H1 (cell line): Measurements from ENCODE around the gene CEBPG. TPM values are rescaled to one million over a fixed set of nuclear protein-coding genes. Genes with fewer than 3 reads are reported as not detected.

Experiments used
- CTCF ChIA-PET: fragments of 300-600 bp; sonication (Branson Sonifier 250); formaldehyde crosslinking; loops from one replicate; lab custom pipeline; 2021; ENCODE audit not compliant: partially characterized antibody; lab: Charles Lee
- POLR2A ChIA-PET: fragments of 300-600 bp; sonication (Branson Sonifier 250); formaldehyde crosslinking; loops from one replicate; lab custom pipeline; 2021; ENCODE audit warnings: inconsistent platforms; ENCODE audit not compliant: partially characterized antibody; lab: Charles Lee
- DNase-seq, 2 experiments: peaks; one replicate each; pipeline versions ENCODE4 v3.0.0 to v3.0.0-alpha.2; 2010 to 2022; ENCODE audit warnings: low spot score in 2 of 2, low read depth in 1 of 2, mixed read lengths in 1 of 2
- FAIRE-seq: peaks from 2 replicates; lab custom pipeline; 2011; peaks lifted over from hg19 to GRCh38; lab: Jason Lieb, UNC
- H2AFZ ChIP-seq: 2 replicates; pipeline ENCODE4 v1.8.1; 2012; ENCODE audit warnings: low read length, inconsistent platforms
- H2AK5ac ChIP-seq: 2 replicates; pipeline ENCODE4 v1.6.1; 2013; ENCODE audit warnings: low read depth, low read length
- H2BK120ac ChIP-seq: replicated peaks from 2 replicates; pipeline ENCODE3; 2013; ENCODE audit warnings: low read depth, low read length, inconsistent platforms
- H2BK12ac ChIP-seq: 2 replicates; pipeline ENCODE4 v1.6.1; 2013; ENCODE audit warnings: low read depth, low read length
- H2BK15ac ChIP-seq: 2 replicates; pipeline ENCODE4 v1.6.1; 2013; ENCODE audit warnings: low read length
- H2BK20ac ChIP-seq: 2 replicates; pipeline ENCODE4 v1.6.1; 2013; ENCODE audit warnings: low read length
- H2BK5ac ChIP-seq: 2 replicates; pipeline ENCODE4 v1.6.1; 2013; ENCODE audit warnings: low read depth, low read length
- H3K14ac ChIP-seq: 2 replicates; pipeline ENCODE4 v1.6.1; 2013; ENCODE audit warnings: inconsistent platforms; ENCODE audit not compliant: insufficient read length
- H3K18ac ChIP-seq: 2 replicates; pipeline ENCODE4 v1.6.1; 2013; ENCODE audit warnings: low read length; ENCODE audit errors: extremely low read depth
- H3K23ac ChIP-seq: 2 replicates; pipeline ENCODE4 v1.6.1; 2013; ENCODE audit warnings: inconsistent platforms; ENCODE audit not compliant: insufficient read length
- H3K23me2 ChIP-seq: 2 replicates; pipeline ENCODE4 v1.6.1; 2013; ENCODE audit warnings: low read depth, low read length
- H3K27ac ChIP-seq: 2 replicates; pipeline ENCODE4 v1.6.1; 2011; ENCODE audit warnings: low read depth, low read length, inconsistent platforms
- H3K27me3 ChIP-seq, 4 experiments: replicated peaks in 1 of 4; 1 replicate in 1 of 4; 2 replicates in 3 of 4; pipeline versions ENCODE4 v1.6.1 to v1.8.1; 2011 to 2013; ENCODE audit warnings: low read length in 3 of 4, mild to moderate bottlenecking in 3 of 4, inconsistent platforms in 2 of 4, mixed read lengths in 2 of 4, moderate library complexity in 1 of 4; ENCODE audit not compliant: control insufficient read depth in 3 of 4, insufficient read depth in 3 of 4; ENCODE audit errors: extremely low read depth in 1 of 4
- H3K36me3 ChIP-seq, 4 experiments: 2 replicates each; pipeline versions ENCODE4 v1.6.1 to v1.8.1; 2011 to 2013; ENCODE audit warnings: mild to moderate bottlenecking in 4 of 4, low read length in 3 of 4, moderate library complexity in 2 of 4, control low read depth in 1 of 4, inconsistent platforms in 1 of 4; ENCODE audit not compliant: insufficient read depth in 4 of 4, control insufficient read depth in 2 of 4
- H3K4ac ChIP-seq: replicated peaks from 2 replicates; pipeline ENCODE3; 2013; ENCODE audit warnings: low read length, low read depth, mixed read lengths, inconsistent platforms; ENCODE audit not compliant: insufficient read length
- H3K4me1 ChIP-seq, 4 experiments: replicated peaks in 1 of 4; 1 replicate in 1 of 4; 2 replicates in 3 of 4; pipeline versions ENCODE4 v1.6.1 to v1.8.1; 2011 to 2013; ENCODE audit warnings: low read length in 3 of 4, inconsistent platforms in 2 of 4, mixed read lengths in 1 of 4; ENCODE audit not compliant: insufficient read depth in 4 of 4, control insufficient read depth in 3 of 4
- H3K4me2 ChIP-seq, 2 experiments: 2 replicates each; pipeline versions ENCODE4 v1.6.1 to v1.8.1; 2011 to 2013; ENCODE audit warnings: low read depth in 2 of 2, low read length in 2 of 2, control low read depth in 1 of 2, inconsistent platforms in 1 of 2, mild to moderate bottlenecking in 1 of 2; ENCODE audit not compliant: insufficient read depth in 1 of 2
- H3K4me3 ChIP-seq, 4 experiments: fragments of 200-600, 300-600 bp in 1 of 4; sonication (generic), shearing (Covaris generic), sonication (Bioruptor Twin) in 1 of 4; 2 replicates each; pipeline versions ENCODE4 v1.5.1 to v1.8.1; 2011 to 2016; ENCODE audit warnings: low read length in 4 of 4, low read depth in 3 of 4, control low read depth in 2 of 4, inconsistent platforms in 2 of 4, mild to moderate bottlenecking in 2 of 4, mixed read lengths in 1 of 4, moderate library complexity in 1 of 4; ENCODE audit not compliant: insufficient read depth in 2 of 4; ENCODE audit errors: extremely low read depth in 1 of 4
- H3K56ac ChIP-seq: replicated peaks from 2 replicates; pipeline ENCODE3; 2013; ENCODE audit warnings: low read depth, mild to moderate bottlenecking, mixed read lengths, low read length, inconsistent platforms; ENCODE audit not compliant: insufficient read length
- H3K79me1 ChIP-seq: 2 replicates; pipeline ENCODE4 v1.6.1; 2013; ENCODE audit warnings: low read depth, low read length, control low read depth
- H3K79me2 ChIP-seq, 2 experiments: 2 replicates each; pipeline versions ENCODE4 v1.6.1 to v1.8.1; 2012 to 2013; ENCODE audit warnings: low read length in 2 of 2, mild to moderate bottlenecking in 2 of 2, inconsistent platforms in 1 of 2; ENCODE audit not compliant: insufficient read depth in 2 of 2, control insufficient read depth in 1 of 2
- H3K9ac ChIP-seq, 4 experiments: replicated peaks in 1 of 4; 1 replicate in 1 of 4; 2 replicates in 3 of 4; pipeline versions ENCODE4 v1.6.1 to v1.8.1; 2011 to 2013; ENCODE audit warnings: low read depth in 3 of 4, low read length in 3 of 4, control low read depth in 2 of 4, mild to moderate bottlenecking in 2 of 4, moderate library complexity in 2 of 4, inconsistent platforms in 1 of 4; ENCODE audit errors: extremely low read depth in 1 of 4
- H3K9me3 ChIP-seq, 2 experiments: 2 replicates each; pipeline versions ENCODE4 v1.6.1 to v1.8.1; 2012 to 2013; ENCODE audit warnings: mild to moderate bottlenecking in 2 of 2, moderate library complexity in 2 of 2, control low read depth in 1 of 2, inconsistent platforms in 1 of 2, low read depth in 1 of 2, low read length in 1 of 2, mixed read lengths in 1 of 2; ENCODE audit not compliant: insufficient read depth in 2 of 2
- H4K20me1 ChIP-seq, 2 experiments: replicated peaks in 1 of 2; 2 replicates each; pipeline versions ENCODE3 to v1.8.1; 2011 to 2013; ENCODE audit warnings: inconsistent platforms in 2 of 2, low read length in 2 of 2, mild to moderate bottlenecking in 1 of 2; ENCODE audit not compliant: insufficient read depth in 2 of 2, control insufficient read depth in 1 of 2
- H4K5ac ChIP-seq: 2 replicates; pipeline ENCODE4 v1.6.1; 2013; ENCODE audit warnings: low read length, low read depth, mixed read lengths, inconsistent platforms; ENCODE audit not compliant: insufficient read length
- H4K8ac ChIP-seq: 2 replicates; pipeline ENCODE4 v1.8.0; 2013; ENCODE audit warnings: mild to moderate bottlenecking, moderate library complexity, low read length, inconsistent platforms; ENCODE audit not compliant: insufficient read depth; ENCODE audit errors: extremely low read depth
- H4K91ac ChIP-seq: replicated peaks from 2 replicates; pipeline ENCODE3; 2013; ENCODE audit warnings: low read length, mixed read lengths, inconsistent platforms; ENCODE audit not compliant: insufficient read length
- EZH2 ChIP-seq: fragments of 200-600 bp; sonication (generic); IDR thresholded peaks from 2 replicates; pipeline ENCODE4 v1.7.1; 2012; ENCODE audit warnings: low read depth, mild to moderate bottlenecking, moderate library complexity, low read length, inconsistent platforms; ENCODE audit not compliant: severe bottlenecking
- RAD21 ChIP-seq, 2 experiments: IDR thresholded peaks in 1 of 2; conservative IDR thresholded peaks in 1 of 2; 2 replicates each; pipeline ENCODE4 v1.6.1; 2011; ENCODE audit warnings: low read depth in 2 of 2, low read length in 2 of 2, improper control_type of control experiment in 1 of 2, inconsistent platforms in 1 of 2, mild to moderate bottlenecking in 1 of 2, moderate library complexity in 1 of 2
- RFX5 ChIP-seq: IDR thresholded peaks from 2 replicates; pipeline ENCODE4 v1.6.1; 2011; ENCODE audit warnings: low read depth, low read length, improper control_type of control experiment, borderline replicate concordance
- TAF7 ChIP-seq: optimal IDR thresholded peaks from 2 replicates; pipeline ENCODE3; 2011; ENCODE audit warnings: low read depth, mild to moderate bottlenecking, inconsistent platforms, low read length, moderate library complexity, borderline replicate concordance
- TBP ChIP-seq: IDR thresholded peaks from 2 replicates; pipeline ENCODE4 v1.6.1; 2011; ENCODE audit warnings: low read depth, low read length, improper control_type of control experiment
- WGBS, 2 experiments: shearing (Covaris generic) in 1 of 2; methylation state at CpG; one replicate each; pipeline versions ENCODE4 v1.1.6 to v1.1.7; 2013 to 2015; ENCODE audit warnings: low lambda C conversion rate in 2 of 2, mixed read lengths in 2 of 2, inconsistent platforms in 1 of 2, low coverage in 1 of 2, missing lambda C conversion rate in 1 of 2; ENCODE audit not compliant: insufficient replicate concordance in 2 of 2, insufficient coverage in 1 of 2, insufficient read length in 1 of 2; ENCODE audit errors: extremely low coverage in 1 of 2, missing lambda C conversion rate in 1 of 2; 5-methylcytosine and 5-hydroxymethylcytosine counted together
- polyA plus RNA-seq, 7 experiments: library from polyadenylated mRNA; depleted of rRNA in 3 of 7; stranded (reverse) in 5 of 7; unstranded in 2 of 7; fragments of >200 nt in 5 of 7; fragments of 200-250 nt in 2 of 7; gene quantifications; 1 replicate in 5 of 7; 2 replicates in 1 of 7; 4 replicates in 1 of 7; pipeline versions ENCODE4 v1.2.1 to v1.2.3, GENCODE V29; 2011 to 2013; ENCODE audit warnings: missing spikeins in 2 of 7, mixed read lengths in 2 of 7
- total RNA-seq: library from RNA; stranded (reverse); fragmentation: NEBNext Ultra II Directional; extraction: Animal tissue kit (Norgen Biotek cat#: 25700); gene quantifications from 2 replicates; pipeline ENCODE4 v1.2.1, GENCODE V29; 2021

Gene CEBPG
- total and polyA plus RNA-seq, 2 of the 8 experiments (the other 6 are each of a cell fraction or from before 2014, with no cell fraction given): 12.3 to 35.4 TPM

- Histone ChIP-seq H4K8ac (no peak overlapping the region), H2AK5ac (no peak overlapping the region), H3K27ac (no peak overlapping the region), H3K79me1 (no peaks in the 10 kb centered on the region; the same call in 1 of the 2 replicates), H2BK15ac (no peak overlapping the region), H2BK12ac (no peak overlapping the region), H3K18ac (no peak overlapping the region), H4K91ac (no peak overlapping the region), H2BK120ac (no peak overlapping the region), H3K4ac (no peak overlapping the region), H3K4me2 (no peak overlapping the region), H4K5ac (no peak overlapping the region), H3K9ac (no peak overlapping the region), H3K27me3 (no peaks in the 10 kb centered on the region), H2BK5ac (no peak overlapping the region), H4K20me1 (peaks cover 5 to 15% of the 10 kb centered on the region in 2 experiments), H3K9me3 (no peaks in the 10 kb centered on the region), H2BK20ac (no peak overlapping the region), H3K4me3 (no peak overlapping the region), H3K56ac (no peak overlapping the region), H3K4me1 (peaks cover 0 to 14% (median 8%) of the 10 kb centered on the region in 4 experiments; a peak in 4 of 7 replicates), H2AFZ (no peak overlapping the region), H3K36me3 (no peaks in the 10 kb centered on the region), H3K14ac (no peak overlapping the region), H3K23me2 (no peaks in the 10 kb centered on the region), H3K23ac (no peak overlapping the region), H3K79me2 (no peaks in the 10 kb centered on the region)
- ChIA-PET POLR2A (interaction anchor here (1.3 to 2.6 kb wide), 3 partner anchors 10 to 12 kb away, joined by 3 to 12 read pairs (median 3); no protein-coding TSS in a partner anchor), CTCF (interaction anchor here (0.5 to 24.5 kb wide), 14 partner anchors 8 to 383 kb away, joined by 3 to 426 read pairs (median 4); no protein-coding TSS in a partner anchor)
- 91% methylated on average over 16 of the region's 19 CpGs; no CpG with 5 or more reads in 1 of the 2 experiments for WGBS, 2 experiments
- DNase-seq (no peak), FAIRE-seq (no peak)
- no peak for TF ChIP-seq RAD21 (IDR thresholded peaks at IDR 0.05 in 1 of 2, conservative IDR thresholded peaks at IDR 0.05 in 1 of 2; ENCODE audit: low read depth in 2 of 2, low read length in 2 of 2)
- TF ChIP-seq TBP: no peak
- no peak for TF ChIP-seq EZH2
- no peak for TF ChIP-seq RFX5
- TF ChIP-seq TAF7: no peak
Observed at GRCh38 chr19:33394723-33395560, 21.4 kb downstream of the CEBPG start.
